ENCODE data around the gene CFAP97.

Gene CFAP97

GRCh38 chr4:185143601-185143969 lies 60.2 kb downstream of the CFAP97 start:
- Histone ChIP-seq H3K9me3 (ENCODE audit: control insufficient read depth, low read length) (no peaks in the 10 kb centered on the region), H3K4me3 (ENCODE audit: insufficient read depth, low read depth, low read length, poor library complexity, severe bottlenecking) (peak overlapping the region; percentile 69), H3K4me1 (ENCODE audit: control insufficient read depth, insufficient read depth, low read length, poor library complexity, severe bottlenecking) (peaks cover 5% of the 10 kb centered on the region), H3K36me3 (ENCODE audit: control insufficient read depth, insufficient read depth, low read length) (no peaks in the 10 kb centered on the region), H3K27ac (ENCODE audit: insufficient read depth, low read length, poor library complexity, severe bottlenecking) (no peak overlapping the region), H3K27me3 (replicated peaks; ENCODE audit: control insufficient read depth, insufficient read depth, low read length, poor library complexity, severe bottlenecking) (no peaks in the 10 kb centered on the region)
- DNase-seq: no peak

- peak within 1 kb of the TSS; percentile 22 for H3K27ac ChIP-seq (ENCODE audit: insufficient read depth, low read length, poor library complexity, severe bottlenecking)
- peak; percentile 70 to 71 (median 71) for DNase-seq
Measured at GRCh38 chr4:185142912-185143600, 60.7 kb downstream of the CFAP97 start, which contains the start of gene SLC25A4. Gene SLC25A4, plus strand, starts transcription at chr4:185143266. Its CDS starts 107 bp downstream, at chr4:185143373.

GRCh38 chr4:185142564-185142911 lies 61.3 kb downstream of the CFAP97 start:
- DNase-seq: no peak
- peaks cover 5% of the 10 kb centered on the region for H3K4me1 ChIP-seq (ENCODE audit: control insufficient read depth, insufficient read depth, low read length, poor library complexity, severe bottlenecking)
- no peaks in the 10 kb centered on the region for H3K36me3 ChIP-seq (ENCODE audit: control insufficient read depth, insufficient read depth, low read length)
- H3K4me3 ChIP-seq (ENCODE audit: insufficient read depth, low read depth, low read length, poor library complexity, severe bottlenecking): peak overlapping the region; percentile 69
- no peaks in the 10 kb centered on the region for H3K27me3 ChIP-seq (replicated peaks; ENCODE audit: control insufficient read depth, insufficient read depth, low read length, poor library complexity, severe bottlenecking)
- H3K27ac ChIP-seq (ENCODE audit: insufficient read depth, low read length, poor library complexity, severe bottlenecking): peak overlapping the region; percentile 22
- no peaks in the 10 kb centered on the region for H3K9me3 ChIP-seq (ENCODE audit: control insufficient read depth, low read length)

More at GRCh38 chr4:185142912-185143600, 60.7 kb downstream of the CFAP97 start, which contains the start of gene SLC25A4:
- Histone ChIP-seq H3K4me1 (ENCODE audit: control insufficient read depth, insufficient read depth, low read length, poor library complexity, severe bottlenecking) (peaks cover 5% of the 10 kb centered on the region), H3K9me3 (ENCODE audit: control insufficient read depth, low read length) (no peaks in the 10 kb centered on the region), H3K27me3 (replicated peaks; ENCODE audit: control insufficient read depth, insufficient read depth, low read length, poor library complexity, severe bottlenecking) (no peaks in the 10 kb centered on the region), H3K4me3 (ENCODE audit: insufficient read depth, low read depth, low read length, poor library complexity, severe bottlenecking) (peak within 1 kb of the TSS; percentile 69), H3K36me3 (ENCODE audit: control insufficient read depth, insufficient read depth, low read length) (no peaks in the 10 kb centered on the region)

GRCh38 chr4:185141777-185142176 lies 62.0 kb downstream of the CFAP97 start:
- Histone ChIP-seq H3K4me1 (ENCODE audit: control insufficient read depth, insufficient read depth, low read length, poor library complexity, severe bottlenecking) (peaks cover 5% of the 10 kb centered on the region), H3K27me3 (replicated peaks; ENCODE audit: control insufficient read depth, insufficient read depth, low read length, poor library complexity, severe bottlenecking) (no peaks in the 10 kb centered on the region), H3K9me3 (ENCODE audit: control insufficient read depth, low read length) (no peaks in the 10 kb centered on the region), H3K27ac (ENCODE audit: insufficient read depth, low read length, poor library complexity, severe bottlenecking) (no peak overlapping the region), H3K4me3 (ENCODE audit: insufficient read depth, low read depth, low read length, poor library complexity, severe bottlenecking) (no peak overlapping the region), H3K36me3 (ENCODE audit: control insufficient read depth, insufficient read depth, low read length) (no peaks in the 10 kb centered on the region)
- DNase-seq: no peak

GRCh38 chr4:185139736-185140135 lies 64.1 kb downstream of the CFAP97 start:
- no peak overlapping the region for H3K4me3 ChIP-seq (ENCODE audit: insufficient read depth, low read depth, low read length, poor library complexity, severe bottlenecking)
- H3K27me3 ChIP-seq (replicated peaks; ENCODE audit: control insufficient read depth, insufficient read depth, low read length, poor library complexity, severe bottlenecking): no peaks in the 10 kb centered on the region
- no peak overlapping the region for H3K27ac ChIP-seq (ENCODE audit: insufficient read depth, low read length, poor library complexity, severe bottlenecking)
- H3K9me3 ChIP-seq (ENCODE audit: control insufficient read depth, low read length): no peaks in the 10 kb centered on the region
- no peak for DNase-seq
- H3K4me1 ChIP-seq (ENCODE audit: control insufficient read depth, insufficient read depth, low read length, poor library complexity, severe bottlenecking): peaks cover 5% of the 10 kb centered on the region
- no peaks in the 10 kb centered on the region for H3K36me3 ChIP-seq (ENCODE audit: control insufficient read depth, insufficient read depth, low read length)

- H3K9me3 ChIP-seq (ENCODE audit: control insufficient read depth, low read length): no peaks in the 10 kb centered on the region
- H3K27ac ChIP-seq (ENCODE audit: insufficient read depth, low read length, poor library complexity, severe bottlenecking): no peak overlapping the region
- no peaks in the 10 kb centered on the region for H3K27me3 ChIP-seq (replicated peaks; ENCODE audit: control insufficient read depth, insufficient read depth, low read length, poor library complexity, severe bottlenecking)
- H3K4me3 ChIP-seq (ENCODE audit: insufficient read depth, low read depth, low read length, poor library complexity, severe bottlenecking): no peak overlapping the region
- H3K36me3 ChIP-seq (ENCODE audit: control insufficient read depth, insufficient read depth, low read length): no peaks in the 10 kb centered on the region
- DNase-seq: no peak
- H3K4me1 ChIP-seq (ENCODE audit: control insufficient read depth, insufficient read depth, low read length, poor library complexity, severe bottlenecking): peaks cover 5% of the 10 kb centered on the region
Measured at GRCh38 chr4:185138161-185138560, 65.6 kb downstream of the CFAP97 start.

GRCh38 chr4:185137233-185137925 lies 66.4 kb downstream of the CFAP97 start:
- no peaks in the 10 kb centered on the region for H3K9me3 ChIP-seq (ENCODE audit: control insufficient read depth, low read length)
- H3K4me1 ChIP-seq (ENCODE audit: control insufficient read depth, insufficient read depth, low read length, poor library complexity, severe bottlenecking): peaks cover 1% of the 10 kb centered on the region
- no peak for DNase-seq
- H3K36me3 ChIP-seq (ENCODE audit: control insufficient read depth, insufficient read depth, low read length): no peaks in the 10 kb centered on the region
- no peak overlapping the region for H3K4me3 ChIP-seq (ENCODE audit: insufficient read depth, low read depth, low read length, poor library complexity, severe bottlenecking)
- H3K27ac ChIP-seq (ENCODE audit: insufficient read depth, low read length, poor library complexity, severe bottlenecking): no peak overlapping the region
- H3K27me3 ChIP-seq (replicated peaks; ENCODE audit: control insufficient read depth, insufficient read depth, low read length, poor library complexity, severe bottlenecking): no peaks in the 10 kb centered on the region

GRCh38 chr4:185134307-185134869 lies 69.4 kb downstream of the CFAP97 start:
- Histone ChIP-seq H3K36me3 (ENCODE audit: control insufficient read depth, insufficient read depth, low read length) (no peaks in the 10 kb centered on the region), H3K27me3 (replicated peaks; ENCODE audit: control insufficient read depth, insufficient read depth, low read length, poor library complexity, severe bottlenecking) (peaks cover 3% of the 10 kb centered on the region), H3K9me3 (ENCODE audit: control insufficient read depth, low read length) (no peaks in the 10 kb centered on the region), H3K27ac (ENCODE audit: insufficient read depth, low read length, poor library complexity, severe bottlenecking) (no peak overlapping the region), H3K4me3 (ENCODE audit: insufficient read depth, low read depth, low read length, poor library complexity, severe bottlenecking) (no peak overlapping the region), H3K4me1 (ENCODE audit: control insufficient read depth, insufficient read depth, low read length, poor library complexity, severe bottlenecking) (no peaks in the 10 kb centered on the region)
- DNase-seq: no peak

GRCh38 chr4:185128272-185129119 lies 75.3 kb downstream of the CFAP97 start:
- H3K4me1 ChIP-seq (ENCODE audit: control insufficient read depth, insufficient read depth, low read length, poor library complexity, severe bottlenecking): peaks cover 14% of the 10 kb centered on the region
- H3K36me3 ChIP-seq (ENCODE audit: control insufficient read depth, insufficient read depth, low read length): no peaks in the 10 kb centered on the region
- DNase-seq: no peak
- no peak overlapping the region for H3K27ac ChIP-seq (ENCODE audit: insufficient read depth, low read length, poor library complexity, severe bottlenecking)
- H3K4me3 ChIP-seq (ENCODE audit: insufficient read depth, low read depth, low read length, poor library complexity, severe bottlenecking): peak overlapping the region; percentile 66
- H3K9me3 ChIP-seq (ENCODE audit: control insufficient read depth, low read length): no peaks in the 10 kb centered on the region
- H3K27me3 ChIP-seq (replicated peaks; ENCODE audit: control insufficient read depth, insufficient read depth, low read length, poor library complexity, severe bottlenecking): peaks cover 23% of the 10 kb centered on the region

All from effector memory CD4-positive, alpha-beta T cell (primary cell).